Inflammatory macrophage treated with lipopolysaccharide for 4 hours (primary cell): ENCODE results near the gene MREG.
A peak's percentile ranks its signal among the peaks of the same experiment; 100 is the strongest.
"Not testable (repeated sequence)": the region's sequence is repeated elsewhere in the genome, so short reads cannot be mapped to it uniquely, and the experiment has no call there.

Source experiments
- DNase-seq: peaks from one replicate; pipeline ENCODE4 v3.0.0-alpha.2; 2020

Gene MREG

GRCh38 chr2:216021768-216022565, 8.6 kb upstream of the MREG start:
- DNase-seq = peak; percentile 48

GRCh38 chr2:216018709-216019108, 5.4 kb upstream of the MREG start:
- no peak for DNase-seq

- DNase-seq = peak; percentile 90
These were observed 4.0 kb upstream of the MREG start for GRCh38 chr2:216017365-216017764.

GRCh38 chr2:216016581-216016980, 3.2 kb upstream of the MREG start:
- DNase-seq = no peak

- peak; percentile 75 for DNase-seq
These were observed 2.5 kb upstream of the MREG start for GRCh38 chr2:216015722-216016464.

GRCh38 chr2:216014986-216015385, 1.6 kb upstream of the MREG start:
- DNase-seq = no peak

GRCh38 chr2:216014006-216014405, 655 bp upstream of the MREG start:
- DNase-seq = no peak

GRCh38 chr2:216012830-216013079, 596 bp downstream of the MREG start:
- DNase-seq = no peak

- DNase-seq = peak; percentile 78
These were observed 1.1 kb downstream of the MREG start for GRCh38 chr2:216012133-216012829.

DNA sequence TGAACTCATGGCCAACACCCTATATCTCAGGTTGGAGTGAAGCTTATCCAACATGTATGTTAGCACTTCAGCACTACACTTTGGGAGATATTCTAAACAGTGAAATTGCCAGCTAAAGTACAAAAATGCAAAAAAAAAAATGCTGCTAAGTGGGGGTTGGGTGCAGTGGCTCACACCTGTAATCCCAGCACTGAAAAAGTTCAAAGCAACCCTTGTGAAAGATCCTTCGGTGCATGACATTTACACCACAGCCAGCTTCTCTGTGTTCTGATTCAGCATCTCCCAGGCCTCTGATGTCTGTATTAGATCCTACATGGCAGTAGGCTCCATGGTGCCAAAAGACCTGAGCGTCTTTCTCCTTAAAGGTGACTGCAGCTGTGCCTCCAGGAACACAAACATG, 4.1 kb downstream of the MREG start:
- not testable (repeated sequence) for DNase-seq

- no peak for DNase-seq
These were observed 5.0 kb downstream of the MREG start for GRCh38 chr2:216008387-216008786.

DNA sequence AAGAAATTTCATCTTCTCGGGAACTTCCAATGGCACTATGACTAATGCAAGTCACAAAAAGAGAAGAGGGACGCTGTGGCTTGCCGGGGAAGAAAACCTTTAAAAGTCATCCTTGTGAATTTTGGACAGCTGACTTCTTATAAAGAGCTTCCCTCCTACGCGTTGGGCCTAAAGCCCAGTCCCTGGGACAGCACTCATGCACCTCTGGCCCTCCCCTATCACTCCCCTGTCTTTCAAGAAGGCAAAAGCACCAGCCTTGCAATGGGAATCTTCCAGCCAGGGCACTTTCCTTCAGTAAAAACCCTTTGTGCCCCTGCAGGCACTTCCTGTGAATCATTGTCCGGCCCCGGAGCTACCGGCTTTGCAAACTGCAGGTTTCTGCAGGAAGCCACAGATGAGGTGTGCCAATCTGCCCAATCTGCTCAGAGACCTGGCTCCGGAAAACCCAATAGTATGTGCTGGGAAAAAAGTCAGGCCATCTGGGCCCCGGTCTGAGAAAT, 7.1 kb downstream of the MREG start:
- peak; percentile 99 for DNase-seq

DNA sequence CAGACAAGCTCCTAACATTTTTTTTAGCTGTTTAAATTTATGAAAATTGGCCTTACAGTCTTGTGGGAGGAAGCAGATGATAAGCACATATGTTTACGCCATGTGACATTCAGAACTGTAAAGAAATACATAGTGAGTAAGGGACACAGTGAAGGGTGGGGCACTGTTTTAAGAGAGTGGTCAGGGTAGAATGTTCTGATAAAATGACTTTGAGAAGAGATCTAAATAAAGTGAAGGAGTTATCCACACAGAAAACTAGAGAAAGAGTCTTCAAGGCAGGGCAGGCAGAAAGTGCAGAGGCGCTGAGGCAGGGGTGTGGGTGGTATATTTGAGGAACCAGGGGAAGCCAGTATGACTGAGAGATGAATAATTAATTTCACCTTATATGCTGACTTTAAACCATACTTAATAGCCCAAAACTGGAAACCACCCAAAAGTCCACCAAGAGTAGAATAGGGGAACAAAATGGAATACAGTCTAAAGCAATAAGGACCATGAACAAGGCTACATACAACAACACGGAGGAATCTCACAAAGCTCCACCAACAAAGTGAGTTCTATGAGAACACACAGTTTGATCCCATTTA, 8.6 kb downstream of the MREG start:
- peak; percentile 96 for DNase-seq

DNA sequence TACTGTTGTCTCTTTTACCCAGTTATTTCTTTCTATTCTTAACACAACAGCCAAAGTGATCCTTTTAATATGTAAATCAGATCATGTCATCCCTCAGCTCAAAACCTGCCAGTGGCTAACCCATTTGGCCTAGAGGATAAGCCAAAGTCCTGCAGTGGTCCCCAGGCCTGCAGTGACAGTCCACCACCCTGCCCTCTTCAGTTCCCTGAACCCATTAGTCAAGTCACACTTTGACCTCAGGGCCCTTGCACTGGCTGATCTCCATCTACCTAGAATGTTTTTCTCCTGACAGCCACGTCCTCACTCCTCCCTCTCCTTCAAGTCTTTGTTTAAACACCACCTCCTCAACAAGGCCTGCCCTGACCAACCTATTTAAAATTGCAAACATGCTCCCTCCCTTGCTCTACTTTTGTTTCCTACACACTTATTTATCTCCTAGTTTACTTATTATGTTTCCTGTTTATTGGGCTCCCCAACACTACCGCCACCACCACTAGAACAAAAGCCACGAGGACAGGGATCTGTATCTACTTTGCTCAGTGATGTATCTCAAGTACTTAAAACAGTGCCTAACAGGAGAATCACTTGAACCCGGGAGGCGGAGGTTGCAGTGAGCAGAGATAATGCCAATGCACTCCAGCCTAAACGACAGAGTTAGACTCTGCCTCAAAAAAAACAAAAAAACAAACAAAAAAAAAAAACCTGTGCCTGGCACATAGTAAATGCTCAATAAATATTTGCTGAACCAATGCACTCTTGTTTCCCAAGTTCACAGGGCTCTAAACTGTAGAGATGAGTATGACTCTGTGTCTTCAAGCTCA, 9.3 kb downstream of the MREG start:
- DNase-seq = no peak

- no peak for DNase-seq
These were observed 10.7 kb downstream of the MREG start for GRCh38 chr2:216002693-216003092.

DNA sequence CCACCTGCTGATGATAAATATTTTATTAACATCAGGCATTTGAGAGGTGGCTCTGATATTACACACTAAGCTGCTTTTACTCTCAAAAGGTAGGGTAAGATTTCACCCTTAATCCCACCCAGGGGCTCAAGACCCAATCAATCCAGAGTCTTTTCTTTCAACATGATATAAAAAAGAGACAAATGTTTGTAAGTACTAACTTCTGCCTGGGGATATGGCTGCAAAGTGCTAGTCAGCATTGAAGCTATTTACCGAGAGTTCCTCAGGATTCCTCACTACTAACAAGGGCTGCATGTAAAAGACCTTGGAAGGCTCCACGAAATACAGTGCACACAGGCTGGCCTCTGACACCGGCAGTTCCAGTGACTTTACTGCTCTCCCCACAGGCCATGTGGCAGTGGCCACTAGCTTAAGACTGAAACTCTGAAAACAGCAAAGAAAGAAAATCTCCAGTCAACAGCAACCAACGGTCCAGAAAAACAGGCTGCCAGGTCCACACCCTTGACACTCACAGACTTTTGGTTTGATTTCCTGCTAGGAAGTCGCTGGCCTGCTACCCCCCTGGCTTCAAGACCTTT, 11.2 kb downstream of the MREG start:
- DNase-seq = no peak

- DNase-seq = peak; percentile 53
These were observed 11.9 kb downstream of the MREG start for GRCh38 chr2:216001216-216002100.

DNA sequence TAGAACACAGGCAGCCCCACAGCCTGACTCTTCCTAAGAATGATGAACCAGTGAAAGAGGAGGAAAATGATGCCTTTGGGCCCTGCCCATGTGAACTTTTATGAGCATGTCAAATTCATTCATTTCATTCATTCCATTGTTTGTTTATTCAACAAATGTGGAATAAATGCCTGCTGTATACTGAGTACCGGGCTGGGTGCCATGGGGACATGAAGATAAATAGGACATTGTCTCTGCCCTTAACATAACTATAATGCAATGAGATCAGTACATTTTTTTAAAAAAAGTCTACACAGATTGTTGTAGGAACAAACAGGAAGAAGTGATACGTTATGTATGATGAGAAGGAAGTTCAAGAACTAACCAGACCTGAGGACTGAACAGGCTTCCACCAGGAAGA, 14.7 kb downstream of the MREG start:
- no peak for DNase-seq

DNA sequence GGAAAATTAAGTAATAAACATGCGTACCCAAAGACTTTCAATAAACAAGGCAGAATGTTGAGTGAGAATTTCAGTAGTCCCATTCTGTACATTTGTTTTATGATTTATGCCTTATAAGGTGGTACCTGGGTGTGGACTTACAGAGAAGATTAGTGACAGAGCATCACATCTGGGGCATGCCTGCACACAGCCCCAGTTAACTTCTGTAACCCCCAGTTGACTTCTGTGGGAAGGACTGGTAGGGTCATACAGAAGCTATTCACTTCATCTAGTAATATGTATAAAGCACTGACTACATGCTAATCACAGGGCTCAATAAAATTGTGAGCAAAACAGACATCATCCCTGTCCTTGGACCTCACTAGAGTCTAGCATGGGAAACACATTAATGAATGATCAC, 16.1 kb downstream of the MREG start:
- no peak for DNase-seq

DNA sequence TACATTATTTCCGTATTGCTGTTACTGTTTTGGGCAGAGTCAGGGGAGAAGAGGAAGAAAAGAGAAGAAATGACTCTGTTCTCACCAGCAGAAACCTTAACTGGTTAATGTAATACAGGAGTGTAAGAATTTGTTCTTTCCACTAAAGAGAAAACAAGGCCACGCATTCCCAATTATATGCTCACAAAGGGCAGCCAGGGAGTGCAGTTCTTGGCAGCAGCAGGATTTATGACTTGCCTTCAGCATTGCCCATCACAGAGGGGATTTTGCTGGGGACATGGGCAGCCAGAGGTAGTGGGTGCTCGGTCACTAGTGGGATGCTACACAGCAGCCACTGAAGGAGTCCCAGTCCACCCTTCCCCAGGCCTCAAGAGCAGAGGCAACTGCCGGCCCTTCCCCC, 18.4 kb downstream of the MREG start:
- DNase-seq = no peak

- DNase-seq = not testable (repeated sequence)
These were observed 24.7 kb downstream of the MREG start for GRCh38 chr2:215988556-215989207.
